Osteocyte (in vitro differentiated cells): Measurements from ENCODE around the gene HCN1. TPM values are rescaled to one million over a fixed set of nuclear protein-coding genes. Genes with fewer than 3 reads are reported as not detected.
"Not testable (repeated sequence)": the region's sequence is repeated elsewhere in the genome, so short reads cannot be mapped to it uniquely, and the experiment has no call there.

Source experiments
- DNase-seq: peaks from one replicate; pipeline ENCODE4 v3.0.0; 2021; ENCODE audit warnings: mixed read lengths; ENCODE audit not compliant: unreplicated experiment; ENCODE audit errors: extremely low spot score
- H3K27ac Mint-ChIP-seq: one replicate; pipeline ENCODE4 v1.8.0; 2021; ENCODE audit warnings: mild to moderate bottlenecking, mixed read lengths; ENCODE audit not compliant: unreplicated experiment
- H3K27me3 Mint-ChIP-seq: one replicate; pipeline ENCODE4 v1.8.0; 2021; ENCODE audit warnings: mixed read lengths; ENCODE audit not compliant: unreplicated experiment
- H3K36me3 Mint-ChIP-seq: one replicate; pipeline ENCODE4 v1.8.0; 2021; ENCODE audit warnings: mixed read lengths; ENCODE audit not compliant: unreplicated experiment
- H3K4me1 Mint-ChIP-seq: one replicate; pipeline ENCODE4 v1.8.0; 2021; ENCODE audit warnings: mixed read lengths; ENCODE audit not compliant: unreplicated experiment
- H3K4me3 Mint-ChIP-seq: one replicate; pipeline ENCODE4 v1.8.0; 2021; ENCODE audit warnings: mild to moderate bottlenecking, moderate library complexity, mixed read lengths; ENCODE audit not compliant: unreplicated experiment
- H3K9me3 Mint-ChIP-seq: one replicate; pipeline ENCODE4 v1.8.0; 2021; ENCODE audit warnings: mixed read lengths; ENCODE audit not compliant: unreplicated experiment
- CTCF ChIP-seq: fragments of 200-600 bp; sonication (generic); IDR thresholded peaks from 2 replicates; pipeline ENCODE4 v1.5.0; 2021; ENCODE audit warnings: antibody characterized with exemption, mild to moderate bottlenecking, moderate library complexity
- total RNA-seq: library from RNA; stranded (reverse); gene quantifications from 2 replicates; pipeline ENCODE4 v1.2.1, GENCODE V29; 2021

Gene HCN1
- total RNA-seq, 1 donor from 2014 or later = not detected

- Mint-ChIP-seq H3K27me3 (no peaks in the 10 kb centered on the region), H3K9me3 (peaks cover 11% of the 10 kb centered on the region), H3K4me1 (no peaks in the 10 kb centered on the region), H3K27ac (no peak overlapping the region), H3K36me3 (no peaks in the 10 kb centered on the region), H3K4me3 (no peak overlapping the region)
- no peak for DNase-seq
- TF ChIP-seq CTCF = no peak
These were observed 211.4 kb downstream of the HCN1 start for GRCh38 chr5:45484781-45485180.

- Mint-ChIP-seq H3K36me3 (no peaks in the 10 kb centered on the region), H3K27me3 (no peaks in the 10 kb centered on the region), H3K9me3 (peaks cover 8% of the 10 kb centered on the region), H3K4me3 (no peak overlapping the region), H3K27ac (no peak overlapping the region), H3K4me1 (no peaks in the 10 kb centered on the region)
- no peak for DNase-seq
- no peak for TF ChIP-seq CTCF
These were observed 242.1 kb downstream of the HCN1 start for GRCh38 chr5:45454114-45454513.

GRCh38 chr5:45444856-45445255, 251.3 kb downstream of the HCN1 start:
- not testable (repeated sequence) for H3K27ac Mint-ChIP-seq, H3K36me3 Mint-ChIP-seq, H3K9me3 Mint-ChIP-seq, DNase-seq, H3K4me3 Mint-ChIP-seq, H3K27me3 Mint-ChIP-seq, H3K4me1 Mint-ChIP-seq

- Mint-ChIP-seq H3K27ac (no peak overlapping the region), H3K27me3 (no peaks in the 10 kb centered on the region), H3K36me3 (no peaks in the 10 kb centered on the region), H3K4me1 (no peaks in the 10 kb centered on the region), H3K4me3 (no peak overlapping the region), H3K9me3 (no peaks in the 10 kb centered on the region)
- no peak for TF ChIP-seq CTCF
- no peak for DNase-seq
These were observed 255.7 kb downstream of the HCN1 start for GRCh38 chr5:45440466-45440865.

GRCh38 chr5:45437752-45438151, 258.4 kb downstream of the HCN1 start:
- Mint-ChIP-seq H3K9me3 (peaks cover 10% of the 10 kb centered on the region), H3K4me1 (no peaks in the 10 kb centered on the region), H3K27me3 (no peaks in the 10 kb centered on the region), H3K36me3 (no peaks in the 10 kb centered on the region), H3K4me3 (no peak overlapping the region), H3K27ac (no peak overlapping the region)
- DNase-seq = no peak
- TF ChIP-seq CTCF = no peak
